Breast epithelium (tissue), 3 donors: ENCODE data around the gene NEK6.

Experiments used
- CTCF ChIP-seq, 3 donors: fragments of 450-650 bp; IDR thresholded peaks; one replicate each; pipeline ENCODE4 v1.5.1; 2016 to 2017; ENCODE audit warnings: antibody characterized with exemption in 3 of 3, mild to moderate bottlenecking in 3 of 3, moderate library complexity in 3 of 3
- POLR2A ChIP-seq: fragments of 450-650 bp; IDR thresholded peaks from one replicate; pipeline ENCODE4 v1.6.1; 2016; ENCODE audit warnings: antibody characterized with exemption, mild to moderate bottlenecking, moderate library complexity

DNA sequence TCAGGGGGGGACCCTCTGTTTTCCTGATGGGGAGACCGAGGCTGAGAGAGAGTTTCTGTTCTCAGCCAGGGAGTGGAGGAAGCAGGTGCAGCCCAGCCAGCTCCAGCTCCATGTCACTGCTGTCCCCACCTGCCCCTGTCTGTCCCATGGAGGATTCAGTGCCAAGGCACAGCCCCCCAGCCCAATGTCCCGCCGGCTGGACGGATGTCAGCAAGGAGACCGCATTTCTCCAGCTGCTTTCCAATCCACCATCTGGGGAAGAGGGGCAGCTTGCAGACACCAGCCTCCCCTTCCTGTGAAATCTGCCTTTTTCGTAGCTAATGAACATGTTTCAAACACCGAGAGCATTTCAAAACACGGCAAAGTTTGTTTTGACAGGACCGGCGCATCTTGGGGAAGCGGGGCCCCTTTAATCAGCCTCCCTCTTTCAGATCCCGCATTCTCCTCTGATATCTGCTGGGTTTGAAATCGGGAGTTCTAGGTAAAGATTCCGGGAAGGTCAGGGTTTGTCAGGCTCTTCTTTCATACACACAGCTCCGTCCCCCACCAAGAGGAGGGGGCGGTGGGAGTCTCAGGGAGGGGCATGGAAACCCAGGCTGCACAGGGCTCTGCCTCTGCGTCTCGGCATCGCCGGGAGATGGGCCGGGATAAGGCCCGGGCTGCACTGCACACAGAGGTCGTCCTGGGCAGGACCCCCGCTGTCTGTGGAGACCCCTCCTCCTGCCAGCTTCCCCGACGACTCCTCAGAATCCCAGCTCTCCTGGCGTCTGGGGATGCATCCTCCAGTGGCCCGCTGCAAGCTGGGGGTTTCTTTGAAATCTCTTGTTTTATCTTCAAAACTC, 74.8 kb downstream of the NEK6 start:
- no peak for TF ChIP-seq CTCF (IDR thresholded peaks at IDR 0.05)
- no peak for TF ChIP-seq POLR2A
